GM06990 (cell line): ENCODE measurements around the gene BAIAP2L1.
"Not testable (repeated sequence)": the region's sequence is repeated elsewhere in the genome, so short reads cannot be mapped to it uniquely, and the experiment has no call there.

ENCODE experiments used
- DNase-seq: peaks from one replicate; pipeline ENCODE4 v3.0.0-alpha.2; 2011; ENCODE audit not compliant: insufficient read length; ENCODE audit errors: extremely low read depth
- H3K27me3 ChIP-seq: replicated peaks from 2 replicates; pipeline ENCODE4 v1.6.0; 2011; ENCODE audit warnings: low read length; ENCODE audit not compliant: control insufficient read depth, insufficient read depth
- H3K36me3 ChIP-seq: 2 replicates; pipeline ENCODE4 v1.5.1; 2011; ENCODE audit warnings: low read length; ENCODE audit not compliant: control insufficient read depth, insufficient read depth
- H3K4me3 ChIP-seq: replicated peaks from 2 replicates; pipeline ENCODE4 v1.5.1; 2011; ENCODE audit warnings: low read depth, mild to moderate bottlenecking, control low read depth, low read length
- CTCF ChIP-seq: IDR thresholded peaks from 2 replicates; pipeline ENCODE4 v1.5.1; 2011; ENCODE audit warnings: low read length, control low read depth, mild to moderate bottlenecking, inconsistent platforms; ENCODE audit not compliant: insufficient read depth, poor library complexity, severe bottlenecking

Gene BAIAP2L1

GRCh38 chr7:98400542-98401340 lies at the start of gene BAIAP2L1:
Gene BAIAP2L1 (minus strand): TSS chr7:98401090. CDS start chr7:98400852, 238 bp downstream.
- H3K4me3 ChIP-seq, result peak within 1 kb of the TSS; percentile 92
- no peaks in the 10 kb centered on the region for H3K27me3 ChIP-seq
- H3K36me3 ChIP-seq, result no peaks in the 10 kb centered on the region; the same call in 1 of the 2 replicates
- TF ChIP-seq CTCF, result no peak
- peak; percentile 91 for DNase-seq

GRCh38 chr7:98448766-98449165 lies 47.9 kb upstream of the BAIAP2L1 start:
- no peak for TF ChIP-seq CTCF
- H3K36me3 ChIP-seq, result no peaks in the 10 kb centered on the region
- H3K4me3 ChIP-seq, result no peak overlapping the region
- DNase-seq, result no peak
- no peaks in the 10 kb centered on the region for H3K27me3 ChIP-seq

GRCh38 chr7:98440992-98441391 lies 40.1 kb upstream of the BAIAP2L1 start:
- H3K36me3 ChIP-seq, DNase-seq, H3K4me3 ChIP-seq, H3K27me3 ChIP-seq: not testable (repeated sequence)

- DNase-seq, result no peak
- no peak for TF ChIP-seq CTCF
- Histone ChIP-seq H3K27me3 (no peaks in the 10 kb centered on the region), H3K4me3 (no peak overlapping the region), H3K36me3 (no peaks in the 10 kb centered on the region)
Observed at GRCh38 chr7:98439484-98439883, 38.6 kb upstream of the BAIAP2L1 start.

- Histone ChIP-seq H3K36me3 (no peaks in the 10 kb centered on the region), H3K4me3 (no peak overlapping the region), H3K27me3 (no peaks in the 10 kb centered on the region)
- no peak for TF ChIP-seq CTCF
- DNase-seq, result no peak
Observed at GRCh38 chr7:98434087-98434486, 33.2 kb upstream of the BAIAP2L1 start.

- Histone ChIP-seq H3K36me3 (no peaks in the 10 kb centered on the region), H3K27me3 (no peaks in the 10 kb centered on the region; the same call in 1 of the 2 replicates), H3K4me3 (no peak overlapping the region)
- no peak for TF ChIP-seq CTCF
- DNase-seq, result no peak
Observed at GRCh38 chr7:98429799-98430198, 28.9 kb upstream of the BAIAP2L1 start.
